Neuron (in vitro differentiated cells): ENCODE measurements around the gene QRSL1.
"Not testable (repeated sequence)": the region's sequence is repeated elsewhere in the genome, so short reads cannot be mapped to it uniquely, and the experiment has no call there.

Source experiments
- H2AFZ ChIP-seq: one replicate; pipeline ENCODE4 v1.6.1; 2013; ENCODE audit warnings: low read depth, mild to moderate bottlenecking, inconsistent platforms, low read length, moderate library complexity
- H3K27me3 ChIP-seq: one replicate; pipeline ENCODE4 v1.6.1; 2013; ENCODE audit warnings: low read length; ENCODE audit not compliant: insufficient read depth
- H3K36me3 ChIP-seq: one replicate; pipeline ENCODE4 v1.6.1; 2013; ENCODE audit warnings: low read length; ENCODE audit not compliant: insufficient read depth
- H3K4me1 ChIP-seq: one replicate; pipeline ENCODE4 v1.6.1; 2013; ENCODE audit warnings: low read length; ENCODE audit not compliant: insufficient read depth
- H3K4me3 ChIP-seq: 2 replicates; pipeline ENCODE4 v1.5.1; 2013; ENCODE audit warnings: mild to moderate bottlenecking, low read length, moderate library complexity
- H3K9me3 ChIP-seq: one replicate; pipeline ENCODE4 v1.6.1; 2013; ENCODE audit warnings: low read length

The QRSL1 gene

DNA sequence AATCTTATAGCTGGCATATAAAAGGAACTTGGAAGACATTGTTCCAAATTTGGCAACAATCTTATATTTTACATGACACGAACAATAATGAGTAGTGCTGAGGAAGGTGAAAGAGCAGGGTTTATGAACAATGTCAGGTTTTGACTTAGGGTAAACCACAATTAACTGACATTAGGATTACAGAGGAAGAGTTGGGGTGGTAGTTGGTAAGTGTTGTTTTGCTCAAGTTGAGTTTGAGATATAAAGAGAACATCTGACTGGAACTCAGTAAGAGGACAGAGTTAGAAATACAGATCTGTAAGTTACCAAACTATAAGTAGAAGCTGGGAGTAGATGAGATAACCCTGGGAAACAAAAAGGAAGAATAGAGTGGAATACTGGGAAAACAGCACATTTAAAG is 15.2 kb upstream of the QRSL1 start:
- no peaks in the 10 kb centered on the region for H3K4me1 ChIP-seq
- H3K4me3 ChIP-seq: no peak overlapping the region
- H3K36me3 ChIP-seq: no peaks in the 10 kb centered on the region
- H3K9me3 ChIP-seq: no peaks in the 10 kb centered on the region
- no peaks in the 10 kb centered on the region for H3K27me3 ChIP-seq
- no peak overlapping the region for H2AFZ ChIP-seq

DNA sequence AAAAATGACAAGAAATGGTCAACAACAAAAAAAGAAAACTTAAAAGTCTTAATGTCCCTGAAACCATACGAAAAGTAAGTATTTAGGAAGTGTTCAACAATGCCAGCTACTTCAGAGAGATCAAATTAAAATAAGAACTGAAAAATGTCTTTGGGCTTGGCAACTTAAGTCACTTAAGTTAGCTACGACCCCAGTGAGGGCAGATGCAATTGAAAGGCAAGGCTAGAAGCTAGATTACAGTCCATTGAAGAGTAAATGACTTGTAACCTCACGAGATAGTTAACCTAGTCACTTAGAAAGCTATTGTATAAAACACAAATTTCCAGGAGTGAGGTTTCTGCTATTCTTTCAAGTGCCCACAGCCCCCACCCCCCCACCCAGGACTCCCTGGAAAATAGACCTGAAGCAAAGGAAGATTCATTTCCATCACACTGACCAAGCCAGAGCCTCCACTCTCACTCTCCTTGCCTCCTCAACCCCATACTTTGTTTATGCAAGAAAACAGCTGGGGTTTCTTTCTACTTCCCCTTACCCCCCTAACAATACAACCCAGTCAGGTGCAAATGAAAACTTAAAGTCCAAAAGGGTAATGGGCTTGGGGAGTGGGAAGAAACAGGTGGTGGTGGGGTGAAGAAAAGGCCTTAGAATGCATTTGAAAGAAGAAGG is 14.7 kb upstream of the QRSL1 start:
- Histone ChIP-seq H3K9me3 (no peaks in the 10 kb centered on the region), H3K4me3 (no peak overlapping the region), H3K4me1 (no peaks in the 10 kb centered on the region), H3K27me3 (no peaks in the 10 kb centered on the region), H2AFZ (no peak overlapping the region), H3K36me3 (no peaks in the 10 kb centered on the region)

DNA sequence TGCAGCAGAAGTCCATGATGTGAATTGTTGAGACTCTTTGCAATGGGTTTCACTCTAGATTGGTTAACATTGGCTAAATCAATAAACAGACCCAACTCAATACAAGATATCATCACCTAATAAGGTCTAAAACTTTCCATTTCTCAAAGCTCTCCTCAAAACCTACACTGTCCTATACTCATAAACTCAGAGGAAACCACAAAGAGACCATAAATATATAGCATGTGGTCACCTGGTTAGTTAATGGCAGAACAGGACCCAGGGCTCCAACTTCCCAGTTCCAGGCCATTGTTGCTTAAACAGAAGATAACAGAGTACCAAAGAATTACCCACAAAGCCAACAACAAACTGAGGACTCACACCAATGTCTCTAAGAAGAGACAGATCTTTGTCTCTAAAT is 12.1 kb upstream of the QRSL1 start:
- no peaks in the 10 kb centered on the region for H3K27me3 ChIP-seq
- H3K4me1 ChIP-seq: no peaks in the 10 kb centered on the region
- no peak overlapping the region for H3K4me3 ChIP-seq
- H3K9me3 ChIP-seq: no peaks in the 10 kb centered on the region
- no peak overlapping the region for H2AFZ ChIP-seq
- H3K36me3 ChIP-seq: no peaks in the 10 kb centered on the region

DNA sequence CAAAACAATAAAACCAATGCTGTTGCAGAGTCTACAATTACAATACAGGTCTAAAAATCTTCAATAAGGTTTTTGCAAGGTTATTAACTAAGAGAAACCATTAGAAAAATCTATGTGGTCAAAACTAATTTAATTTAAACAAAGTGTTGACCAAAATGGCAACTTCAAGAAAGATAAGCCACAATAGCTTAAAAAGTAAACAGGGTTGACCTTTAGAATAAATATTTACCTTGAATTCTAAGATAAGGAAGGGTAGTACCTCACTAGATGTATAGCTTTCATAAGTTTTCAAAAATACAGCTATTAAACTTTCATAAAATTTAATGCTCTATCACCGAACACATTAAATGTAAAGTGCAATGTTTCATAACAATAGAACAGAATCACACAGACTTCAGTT is 11.5 kb upstream of the QRSL1 start:
- H3K27me3 ChIP-seq: no peaks in the 10 kb centered on the region
- no peak overlapping the region for H2AFZ ChIP-seq
- peaks cover 2% of the 10 kb centered on the region for H3K36me3 ChIP-seq
- no peak overlapping the region for H3K4me3 ChIP-seq
- no peaks in the 10 kb centered on the region for H3K4me1 ChIP-seq
- H3K9me3 ChIP-seq: peaks cover 4% of the 10 kb centered on the region

DNA sequence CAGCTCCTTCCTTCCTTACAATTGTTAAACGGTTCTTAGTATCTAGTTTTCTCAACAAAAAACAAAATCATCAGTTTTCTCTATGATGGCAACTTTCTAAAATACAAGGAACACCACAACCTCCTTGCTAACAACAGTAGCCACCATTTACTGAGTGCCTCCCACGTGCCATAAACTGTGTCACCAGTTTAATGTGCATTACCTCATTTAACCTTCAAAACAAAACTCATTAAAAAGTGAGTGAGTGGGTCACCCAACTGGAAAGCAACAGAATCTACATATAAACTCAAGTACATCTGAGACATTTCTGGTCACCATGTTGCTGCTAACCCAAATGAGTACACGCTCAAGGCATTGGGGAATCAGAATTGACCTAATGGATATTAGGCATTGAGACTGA is 11.1 kb upstream of the QRSL1 start:
- H3K27me3 ChIP-seq: no peaks in the 10 kb centered on the region
- H3K36me3 ChIP-seq: peaks cover 2% of the 10 kb centered on the region
- no peak overlapping the region for H3K4me3 ChIP-seq
- no peak overlapping the region for H2AFZ ChIP-seq
- no peaks in the 10 kb centered on the region for H3K4me1 ChIP-seq
- peaks cover 4% of the 10 kb centered on the region for H3K9me3 ChIP-seq

DNA sequence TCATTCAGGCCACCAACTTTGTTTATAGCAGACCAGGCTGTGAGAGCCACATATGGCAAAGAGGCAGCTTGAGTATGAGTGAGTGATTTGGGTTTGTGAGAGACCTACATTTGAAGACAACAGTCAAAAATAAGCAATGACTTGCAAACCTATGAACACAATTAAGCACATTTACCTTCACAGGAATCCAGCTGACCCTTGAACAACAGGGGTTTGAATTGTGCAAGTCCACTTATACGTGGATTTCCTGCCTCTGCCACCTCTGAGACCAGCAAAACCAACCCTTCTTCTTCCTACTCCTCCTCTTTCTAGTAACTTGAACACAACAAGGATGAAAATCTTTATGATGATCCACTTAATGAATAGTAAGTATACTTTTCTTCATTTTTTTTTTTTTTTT is 10.2 kb upstream of the QRSL1 start:
- no peaks in the 10 kb centered on the region for H3K4me1 ChIP-seq
- no peak overlapping the region for H2AFZ ChIP-seq
- peaks cover 4% of the 10 kb centered on the region for H3K9me3 ChIP-seq
- H3K27me3 ChIP-seq: no peaks in the 10 kb centered on the region
- no peak overlapping the region for H3K4me3 ChIP-seq
- peaks cover 2% of the 10 kb centered on the region for H3K36me3 ChIP-seq

DNA sequence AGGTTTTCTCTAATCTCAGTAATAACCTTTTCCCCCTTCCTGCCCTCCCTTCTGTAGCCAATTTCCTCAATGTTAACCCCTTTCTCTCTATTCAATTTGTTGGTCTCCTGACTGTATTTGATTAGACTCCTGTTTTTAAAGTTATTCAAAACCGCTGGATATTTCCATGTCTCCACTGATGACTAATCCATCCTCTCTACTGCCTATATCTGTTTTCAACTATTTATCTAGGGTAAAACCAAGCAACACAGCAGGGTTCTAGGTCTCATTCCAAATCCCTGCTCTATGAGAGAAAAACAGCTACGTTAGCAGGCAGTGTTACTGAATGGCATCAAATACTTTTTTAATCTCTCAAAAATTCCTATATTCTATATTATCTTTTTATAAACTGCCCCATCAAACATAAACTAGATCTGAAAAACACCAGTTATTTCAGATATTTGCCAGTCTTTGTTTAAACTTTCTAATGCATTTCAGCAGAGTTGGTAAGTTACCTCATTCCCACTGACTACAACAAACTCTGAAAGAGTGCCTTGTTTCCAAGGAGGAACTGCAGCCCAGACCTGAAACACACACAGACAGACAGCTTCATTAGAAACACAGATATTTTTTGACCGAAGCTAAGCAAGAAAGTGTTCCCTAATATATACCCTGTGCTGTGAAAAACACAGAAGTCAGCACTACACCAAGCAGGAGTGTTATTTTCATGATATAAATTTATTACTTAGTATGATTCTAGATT is 8.3 kb upstream of the QRSL1 start:
- Histone ChIP-seq H3K36me3 (peaks cover 2% of the 10 kb centered on the region), H3K27me3 (no peaks in the 10 kb centered on the region), H2AFZ (no peak overlapping the region), H3K4me3 (no peak overlapping the region), H3K9me3 (peaks cover 4% of the 10 kb centered on the region), H3K4me1 (no peaks in the 10 kb centered on the region)

DNA sequence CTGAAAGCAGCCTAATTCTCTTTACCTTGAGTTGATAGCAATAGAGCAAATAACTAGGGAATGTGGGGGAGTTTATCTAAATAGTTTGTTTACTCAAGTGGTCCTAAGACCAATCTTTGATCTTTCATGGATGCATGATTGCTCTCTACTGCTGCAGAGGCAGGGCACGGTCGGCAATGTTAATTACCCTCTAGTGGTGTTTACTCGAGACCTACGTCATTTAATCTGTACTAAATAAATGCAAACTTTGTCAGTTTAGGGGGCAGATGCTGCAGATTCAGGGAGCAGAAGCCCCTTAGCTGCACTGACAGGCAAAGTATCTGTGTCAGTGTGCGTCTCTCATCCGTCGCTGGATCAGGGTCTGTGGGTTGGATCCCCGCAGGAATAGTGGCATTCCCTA is 7.0 kb upstream of the QRSL1 start:
- peaks cover 2% of the 10 kb centered on the region for H3K36me3 ChIP-seq
- H2AFZ ChIP-seq: no peak overlapping the region
- H3K4me1 ChIP-seq: no peaks in the 10 kb centered on the region
- H3K4me3 ChIP-seq: no peak overlapping the region
- H3K27me3 ChIP-seq: no peaks in the 10 kb centered on the region
- H3K9me3 ChIP-seq: peaks cover 4% of the 10 kb centered on the region

DNA sequence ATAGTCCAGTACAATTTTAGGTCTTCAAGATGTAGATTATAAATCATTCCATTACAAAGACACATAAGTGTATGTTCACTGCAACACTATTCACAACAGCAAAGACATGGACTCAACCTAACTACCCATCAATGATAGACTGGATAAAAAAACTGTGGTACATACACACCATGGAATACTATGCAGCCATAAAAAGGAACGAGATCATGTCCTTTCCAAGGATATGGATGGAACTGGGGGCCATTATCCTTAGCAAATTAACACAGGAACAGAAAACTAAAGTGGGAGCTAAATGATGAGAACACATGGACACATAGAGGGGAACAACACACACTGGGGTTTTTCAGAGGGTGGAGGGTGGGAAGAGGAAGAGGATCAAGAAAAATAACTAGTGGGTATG is 6.3 kb upstream of the QRSL1 start:
- no peak overlapping the region for H2AFZ ChIP-seq
- H3K27me3 ChIP-seq: no peaks in the 10 kb centered on the region

DNA sequence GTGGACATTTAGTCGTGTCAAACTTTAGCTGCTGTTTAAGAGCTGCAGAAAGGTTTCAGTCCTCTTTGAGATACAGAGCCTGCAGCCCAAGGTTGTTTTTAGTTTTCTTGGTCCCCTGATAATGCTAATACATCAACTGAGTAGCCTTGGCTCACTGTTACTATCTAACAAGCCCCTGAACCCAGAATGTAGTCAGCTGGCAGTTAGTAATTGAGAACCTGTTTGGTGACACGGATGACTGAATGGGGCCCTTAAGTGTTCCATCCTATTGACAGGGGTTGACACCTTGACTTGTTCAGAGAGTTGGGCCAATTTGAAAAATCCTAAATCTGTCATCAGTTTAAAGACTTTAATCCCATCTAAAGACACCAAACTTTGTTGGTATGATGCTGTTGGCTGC is 2.9 kb upstream of the QRSL1 start:
- Histone ChIP-seq H3K4me1 (peaks cover 6% of the 10 kb centered on the region), H3K27me3 (no peaks in the 10 kb centered on the region), H2AFZ (no peak overlapping the region), H3K36me3 (peaks cover 2% of the 10 kb centered on the region), H3K9me3 (peaks cover 4% of the 10 kb centered on the region), H3K4me3 (no peak overlapping the region)

More for the DNA sequence above, 6.3 kb upstream of the QRSL1 start:
- Histone ChIP-seq H3K36me3 (peaks cover 2% of the 10 kb centered on the region), H3K9me3 (peaks cover 4% of the 10 kb centered on the region), H3K4me1 (no peaks in the 10 kb centered on the region), H3K4me3 (no peak overlapping the region)

DNA sequence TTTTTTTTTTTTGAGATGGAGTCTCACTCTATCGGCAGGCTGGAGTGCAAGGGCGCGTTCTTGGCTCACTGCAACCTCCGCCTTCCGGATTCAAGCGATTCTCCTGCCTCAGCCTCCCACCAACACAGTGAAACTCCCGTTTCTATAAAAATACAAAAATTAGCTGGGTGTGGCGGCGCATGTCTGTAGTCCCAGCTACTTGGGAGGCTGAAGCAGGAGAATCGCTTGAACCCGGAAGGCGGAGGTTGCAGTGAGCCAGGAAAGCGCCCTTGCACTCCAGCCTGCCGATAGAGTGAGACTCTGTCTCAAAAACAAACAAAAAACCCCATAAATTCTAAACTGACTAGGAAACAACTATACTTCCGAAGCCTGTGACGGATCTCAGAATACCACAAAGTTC is 1.6 kb upstream of the QRSL1 start:
- not testable (repeated sequence) for H3K36me3 ChIP-seq, H3K4me1 ChIP-seq

DNA sequence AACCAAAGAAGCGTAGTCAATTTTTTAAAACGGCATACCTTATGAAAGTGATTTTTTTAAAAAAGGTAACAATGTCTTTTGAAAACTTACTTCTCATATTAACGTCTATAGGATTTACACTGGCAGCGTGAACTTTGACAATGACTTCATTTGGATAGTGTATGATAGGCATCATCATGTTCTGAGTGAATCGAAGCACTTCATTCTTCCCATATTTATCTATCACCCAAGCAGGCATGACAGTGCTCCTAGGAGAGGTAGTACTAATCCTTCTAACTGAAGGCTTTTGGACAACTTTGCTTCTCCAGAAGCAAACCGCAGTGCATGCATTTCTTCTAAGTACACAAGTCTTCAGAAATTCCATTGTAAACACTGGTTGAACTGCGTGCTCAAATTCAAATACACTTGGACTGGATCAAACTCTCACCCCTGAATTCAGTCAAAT is 698 bp upstream of the QRSL1 start:
- Histone ChIP-seq H3K9me3 (no peaks in the 10 kb centered on the region), H3K27me3 (no peaks in the 10 kb centered on the region), H2AFZ (peak overlapping the region; percentile 82), H3K4me1 (peaks cover 6% of the 10 kb centered on the region), H3K4me3 (peak overlapping the region; percentile 80), H3K36me3 (no peaks in the 10 kb centered on the region)

More for the DNA sequence above, 1.6 kb upstream of the QRSL1 start:
- not testable (repeated sequence) for H3K27me3 ChIP-seq, H3K4me3 ChIP-seq, H3K9me3 ChIP-seq, H2AFZ ChIP-seq

DNA sequence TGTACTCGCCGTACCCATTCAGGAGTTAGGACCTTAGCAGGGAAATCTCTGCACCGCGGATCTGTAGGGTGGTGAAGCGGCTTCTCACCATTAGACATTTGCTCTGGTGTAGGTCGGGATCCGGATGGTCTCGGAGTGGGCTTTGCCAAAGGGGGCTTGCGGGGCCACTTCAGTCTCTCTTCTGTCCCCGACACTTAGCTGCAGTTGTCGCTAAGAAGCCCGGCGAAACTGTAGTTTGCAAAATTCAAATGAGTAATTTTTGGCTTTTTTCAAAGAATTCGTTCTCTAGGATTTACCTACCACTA is 433 bp downstream of the QRSL1 start:
- Histone ChIP-seq H3K4me1 (peaks cover 6% of the 10 kb centered on the region), H2AFZ (peak overlapping the region; percentile 82), H3K27me3 (no peaks in the 10 kb centered on the region), H3K9me3 (no peaks in the 10 kb centered on the region), H3K4me3 (peak overlapping the region; percentile 80), H3K36me3 (no peaks in the 10 kb centered on the region)

DNA sequence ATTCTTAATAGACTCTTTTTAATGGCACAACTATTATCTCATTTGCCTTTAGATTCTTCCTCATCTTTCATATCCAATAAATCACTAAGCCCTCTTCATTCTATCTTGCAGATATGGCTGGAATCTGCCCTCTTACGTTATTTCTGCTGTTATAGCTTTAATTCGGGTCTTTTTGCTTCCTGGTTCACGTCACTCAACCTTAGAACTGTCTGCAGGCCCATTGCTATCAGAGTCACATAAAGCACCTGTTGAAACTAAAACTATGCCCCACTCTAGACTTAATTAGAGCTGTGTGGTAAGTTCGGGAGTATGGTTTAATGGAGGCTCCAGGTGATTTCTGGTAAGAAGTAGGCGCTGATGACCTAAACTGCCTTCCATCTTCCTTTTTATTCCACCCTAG is 988 bp downstream of the QRSL1 start:
- no peaks in the 10 kb centered on the region for H3K9me3 ChIP-seq
- H3K27me3 ChIP-seq: no peaks in the 10 kb centered on the region
- H3K4me1 ChIP-seq: peaks cover 6% of the 10 kb centered on the region
- peak overlapping the region; percentile 82 for H2AFZ ChIP-seq
- no peaks in the 10 kb centered on the region for H3K36me3 ChIP-seq
- peak overlapping the region; percentile 80 for H3K4me3 ChIP-seq
